ENCODE measurements around the gene CCDC196.

GRCh38 chr14:66482873-66483272, 3.3 kb upstream of the CCDC196 start:
- TF ChIP-seq CTCF (IDR thresholded peaks at IDR 0.05) = no peak
- no peak for TF ChIP-seq POLR2A (IDR thresholded peaks at IDR 0.05)
